ENCODE results near the gene CXCL16.

Gene CXCL16

GRCh38 chr17:4772235-4772613, 32.5 kb upstream of the CXCL16 start:
- TF ChIP-seq CTCF (IDR thresholded peaks at IDR 0.05; ENCODE audit: low read length) = no peak
- TF ChIP-seq EZH2phosphoT487 (IDR thresholded peaks at IDR 0.05; ENCODE audit: low read length) = no peak
- TF ChIP-seq EZH2 (optimal IDR thresholded peaks at IDR 0.05; ENCODE audit: low read depth, low read length) = no peak
- H3K9me2 ChIP-seq (replicated peaks; ENCODE audit: insufficient read depth, low read length) = no peaks in the 10 kb centered on the region
- H3K4me1 ChIP-seq (ENCODE audit: low read length) = no peaks in the 10 kb centered on the region
- peaks cover 24% of the 10 kb centered on the region for H3K27me3 ChIP-seq (replicated peaks; ENCODE audit: insufficient read depth, low read length)
- H3K4me3 ChIP-seq (ENCODE audit: low read length) = no peak overlapping the region
- H3K27ac ChIP-seq (ENCODE audit: low read length) = no peak overlapping the region
- H3K9me3 ChIP-seq (replicated peaks; ENCODE audit: insufficient read depth, low read length) = no peaks in the 10 kb centered on the region
- H3F3A ChIP-seq (ENCODE audit: insufficient read depth, low read length) = no peaks in the 10 kb centered on the region
- H4K20me1 ChIP-seq (ENCODE audit: insufficient read depth, low read length) = no peaks in the 10 kb centered on the region
- H3K9ac ChIP-seq (ENCODE audit: low read length) = no peak overlapping the region
- DNase-seq = no peak
- no peaks in the 10 kb centered on the region for H3K79me2 ChIP-seq (ENCODE audit: low read length)
- H3K36me3 ChIP-seq (replicated peaks; ENCODE audit: insufficient read depth, low read length) = no peaks in the 10 kb centered on the region
- no peak overlapping the region for H3K4me2 ChIP-seq (ENCODE audit: low read depth, low read length)
- H2AFZ ChIP-seq (ENCODE audit: low read length) = no peak overlapping the region

- H3F3A ChIP-seq (ENCODE audit: insufficient read depth, low read length) = no peaks in the 10 kb centered on the region
- no peak within 1 kb of the TSS for H3K27ac ChIP-seq (ENCODE audit: low read length)
- H3K4me1 ChIP-seq (ENCODE audit: low read length) = no peaks in the 10 kb centered on the region
- no peak within 1 kb of the TSS for H2AFZ ChIP-seq (ENCODE audit: low read length)
- H3K4me2 ChIP-seq (ENCODE audit: low read depth, low read length) = no peak within 1 kb of the TSS
- no peaks in the 10 kb centered on the region for H3K9me2 ChIP-seq (replicated peaks; ENCODE audit: insufficient read depth, low read length)
- no peaks in the 10 kb centered on the region for H3K9me3 ChIP-seq (replicated peaks; ENCODE audit: insufficient read depth, low read length)
- DNase-seq = no peak
- H3K4me3 ChIP-seq (ENCODE audit: low read length) = no peak within 1 kb of the TSS
- TF ChIP-seq EZH2phosphoT487 (IDR thresholded peaks at IDR 0.05; ENCODE audit: low read length) = no peak
- no peak for TF ChIP-seq CTCF (IDR thresholded peaks at IDR 0.05; ENCODE audit: low read length)
- TF ChIP-seq EZH2 (optimal IDR thresholded peaks at IDR 0.05; ENCODE audit: low read depth, low read length) = no peak
- H3K36me3 ChIP-seq (replicated peaks; ENCODE audit: insufficient read depth, low read length) = no peaks in the 10 kb centered on the region
- no peak within 1 kb of the TSS for H3K9ac ChIP-seq (ENCODE audit: low read length)
- H3K27me3 ChIP-seq (replicated peaks; ENCODE audit: insufficient read depth, low read length) = peaks cover 24% of the 10 kb centered on the region
- no peaks in the 10 kb centered on the region for H4K20me1 ChIP-seq (ENCODE audit: insufficient read depth, low read length)
- no peaks in the 10 kb centered on the region for H3K79me2 ChIP-seq (ENCODE audit: low read length)
Measured at GRCh38 chr17:4771519-4772234, 31.9 kb upstream of the CXCL16 start, which contains the start of gene TM4SF5. Gene TM4SF5 (plus strand): TSS chr17:4771886. CDS start chr17:4771923, 37 bp downstream.

- DNase-seq = no peak
- no peak overlapping the region for H3K4me2 ChIP-seq (ENCODE audit: low read depth, low read length)
- no peaks in the 10 kb centered on the region for H3K4me1 ChIP-seq (ENCODE audit: low read length)
- H3K79me2 ChIP-seq (ENCODE audit: low read length) = no peaks in the 10 kb centered on the region
- H3K9me2 ChIP-seq (replicated peaks; ENCODE audit: insufficient read depth, low read length) = no peaks in the 10 kb centered on the region
- H3K9me3 ChIP-seq (replicated peaks; ENCODE audit: insufficient read depth, low read length) = no peaks in the 10 kb centered on the region
- no peaks in the 10 kb centered on the region for H3K36me3 ChIP-seq (replicated peaks; ENCODE audit: insufficient read depth, low read length)
- H3K9ac ChIP-seq (ENCODE audit: low read length) = no peak overlapping the region
- no peak overlapping the region for H3K27ac ChIP-seq (ENCODE audit: low read length)
- H4K20me1 ChIP-seq (ENCODE audit: insufficient read depth, low read length) = no peaks in the 10 kb centered on the region
- no peak overlapping the region for H2AFZ ChIP-seq (ENCODE audit: low read length)
- no peak overlapping the region for H3K4me3 ChIP-seq (ENCODE audit: low read length)
- no peak for TF ChIP-seq CTCF (IDR thresholded peaks at IDR 0.05; ENCODE audit: low read length)
- TF ChIP-seq EZH2 (optimal IDR thresholded peaks at IDR 0.05; ENCODE audit: low read depth, low read length) = no peak
- no peak for TF ChIP-seq EZH2phosphoT487 (IDR thresholded peaks at IDR 0.05; ENCODE audit: low read length)
- peaks cover 24% of the 10 kb centered on the region for H3K27me3 ChIP-seq (replicated peaks; ENCODE audit: insufficient read depth, low read length)
- no peaks in the 10 kb centered on the region for H3F3A ChIP-seq (ENCODE audit: insufficient read depth, low read length)
Measured at GRCh38 chr17:4769628-4770027, 29.9 kb upstream of the CXCL16 start.
